Neural cell (in vitro differentiated cells): ENCODE results near the gene ZNF655. TPM values are rescaled to one million over a fixed set of nuclear protein-coding genes. Genes with fewer than 3 reads are reported as not detected.

Experiments
- H2AFZ ChIP-seq: fragments of 200-600, 300-800 bp; sonication (generic), shearing (Covaris generic); 2 replicates; pipeline ENCODE4 v1.6.0; 2014; ENCODE audit warnings: low read depth, mild to moderate bottlenecking, antibody characterized with exemption, low read length, moderate library complexity
- H3F3A ChIP-seq: fragments of 200-600 bp; shearing (Covaris generic); 2 replicates; pipeline ENCODE4 v1.6.1; 2016; ENCODE audit warnings: mild to moderate bottlenecking, moderate library complexity, mixed read lengths, antibody characterized with exemption, low read length; ENCODE audit not compliant: insufficient read depth, poor library complexity, severe bottlenecking
- H3K27ac ChIP-seq: fragments of 200-600, 300-800 bp; sonication (generic), shearing (Covaris generic); 2 replicates; pipeline ENCODE4 v1.5.1; 2014; ENCODE audit warnings: mild to moderate bottlenecking, low read length, moderate library complexity
- H3K27me3 ChIP-seq: fragments of 300-800, 200-600 bp; sonication (generic), shearing (Covaris generic); 2 replicates; pipeline ENCODE4 v1.6.0; 2014; ENCODE audit warnings: mild to moderate bottlenecking, low read depth, low read length, moderate library complexity; ENCODE audit not compliant: insufficient read depth
- H3K36me3 ChIP-seq: fragments of 300-800, 200-600 bp; sonication (generic), shearing (Covaris generic); 2 replicates; pipeline ENCODE4 v1.5.1; 2014; ENCODE audit warnings: mild to moderate bottlenecking, antibody characterized with exemption, low read length, moderate library complexity; ENCODE audit not compliant: insufficient read depth
- H3K4me2 ChIP-seq: fragments of 300-800, 200-600 bp; sonication (generic), shearing (Covaris generic); 2 replicates; pipeline ENCODE4 v1.6.0; 2014; ENCODE audit warnings: mild to moderate bottlenecking, low read length
- H3K4me3 ChIP-seq: fragments of 300-800, 200-600 bp; sonication (generic), shearing (Covaris generic); 2 replicates; pipeline ENCODE4 v1.5.1; 2014; ENCODE audit warnings: mild to moderate bottlenecking, low read length, moderate library complexity
- H3K79me2 ChIP-seq: fragments of 200-600 bp; shearing (Covaris generic); replicated peaks from 2 replicates; pipeline ENCODE4 v1.6.0; 2014; ENCODE audit warnings: mild to moderate bottlenecking, low read length, moderate library complexity; ENCODE audit not compliant: insufficient read depth
- H3K9ac ChIP-seq: fragments of 300-800, 200-600 bp; sonication (generic), shearing (Covaris generic); 2 replicates; pipeline ENCODE4 v1.6.1; 2016; ENCODE audit warnings: mild to moderate bottlenecking, low read length, mixed read lengths
- H3K9me2 ChIP-seq: fragments of 200-600 bp; shearing (Covaris generic); 2 replicates; pipeline ENCODE4 v1.6.1; 2016; ENCODE audit warnings: mild to moderate bottlenecking, low read length, mixed read lengths; ENCODE audit not compliant: insufficient read depth
- H3K9me3 ChIP-seq: fragments of 200-600, 300-800 bp; sonication (generic), shearing (Covaris generic); 2 replicates; pipeline ENCODE4 v1.6.1; 2016; ENCODE audit warnings: mild to moderate bottlenecking, mixed run types, low read length, moderate library complexity, mixed read lengths
- H4K20me1 ChIP-seq: fragments of 200-600 bp; shearing (Covaris generic); 2 replicates; pipeline ENCODE4 v1.6.1; 2016; ENCODE audit warnings: mild to moderate bottlenecking, mixed run types; ENCODE audit not compliant: insufficient read depth
- CTCF ChIP-seq: fragments of 450-650 bp; IDR thresholded peaks from 2 replicates; pipeline ENCODE4 v1.5.1; 2014; ENCODE audit warnings: antibody characterized with exemption, mild to moderate bottlenecking, moderate library complexity; ENCODE audit not compliant: poor library complexity, severe bottlenecking
- EP300 ChIP-seq: fragments of 450-650 bp; conservative IDR thresholded peaks from 2 replicates; pipeline ENCODE4 v1.6.1; 2014; ENCODE audit warnings: antibody characterized with exemption, mild to moderate bottlenecking, moderate library complexity; ENCODE audit not compliant: poor library complexity, severe bottlenecking
- EZH2 ChIP-seq: fragments of 200-600, 300-800 bp; shearing (Covaris generic), sonication (generic); IDR thresholded peaks from 2 replicates; pipeline ENCODE4 v1.6.1; 2014; ENCODE audit warnings: antibody characterized with exemption, low read length, borderline replicate concordance, mild to moderate bottlenecking; ENCODE audit not compliant: insufficient read depth, poor library complexity, severe bottlenecking
- MXI1 ChIP-seq: fragments of 450-650 bp; conservative IDR thresholded peaks from 2 replicates; pipeline ENCODE4 v1.6.1; 2014; ENCODE audit warnings: antibody characterized with exemption, mild to moderate bottlenecking; ENCODE audit not compliant: poor library complexity, severe bottlenecking
- POLR2AphosphoS5 ChIP-seq: IDR thresholded peaks from 2 replicates; pipeline ENCODE4 v1.6.1; 2012
- RAD21 ChIP-seq: fragments of 450-650 bp; conservative IDR thresholded peaks from 2 replicates; pipeline ENCODE4 v1.6.1; 2014; ENCODE audit warnings: antibody characterized with exemption, mild to moderate bottlenecking, moderate library complexity
- REST ChIP-seq: IDR thresholded peaks from 2 replicates; pipeline ENCODE4 v1.6.1; 2012; ENCODE audit warnings: borderline replicate concordance
- SMC3 ChIP-seq: fragments of 450-650 bp; conservative IDR thresholded peaks from 2 replicates; pipeline ENCODE4 v1.6.1; 2014; ENCODE audit warnings: antibody characterized with exemption, mild to moderate bottlenecking, moderate library complexity; ENCODE audit not compliant: poor library complexity
- TAF1 ChIP-seq: IDR thresholded peaks from 2 replicates; pipeline ENCODE4 v1.6.1; 2012; ENCODE audit warnings: low read depth
- polyA plus RNA-seq: library from polyadenylated mRNA; depleted of rRNA; stranded (reverse); fragments of >200 nt; gene quantifications from 2 replicates; pipeline ENCODE4 v1.2.3, GENCODE V29; 2014

The ZNF655 gene
- polyA plus RNA-seq, 1 donor from 2014 or later = 89.0 TPM

GRCh38 chr7:99607548-99607947 is 49.1 kb downstream of the ZNF655 start:
- H3K4me3 ChIP-seq = no peak overlapping the region
- H3K27me3 ChIP-seq = no peaks in the 10 kb centered on the region
- H3K9me2 ChIP-seq = no peaks in the 10 kb centered on the region
- no peaks in the 10 kb centered on the region for H3K9me3 ChIP-seq
- H3K36me3 ChIP-seq = no peaks in the 10 kb centered on the region
- no peak overlapping the region for H3K27ac ChIP-seq
- no peak for TF ChIP-seq RAD21
- no peak for TF ChIP-seq CTCF
- no peak for TF ChIP-seq EP300
- no peak for TF ChIP-seq SMC3
- TF ChIP-seq POLR2AphosphoS5 = no peak
- TF ChIP-seq TAF1 = no peak
- no peak for TF ChIP-seq EZH2
- no peak for TF ChIP-seq REST
- TF ChIP-seq MXI1 = no peak
- no peaks in the 10 kb centered on the region for H4K20me1 ChIP-seq
- no peaks in the 10 kb centered on the region for H3F3A ChIP-seq
- H3K9ac ChIP-seq = no peak overlapping the region
- no peak overlapping the region for H2AFZ ChIP-seq
- H3K79me2 ChIP-seq = no peaks in the 10 kb centered on the region
- no peak overlapping the region for H3K4me2 ChIP-seq

GRCh38 chr7:99614495-99614894 is 56.1 kb downstream of the ZNF655 start:
- Histone ChIP-seq H3K36me3 (no peaks in the 10 kb centered on the region), H3K27ac (no peak overlapping the region), H3K9me2 (no peaks in the 10 kb centered on the region), H4K20me1 (no peaks in the 10 kb centered on the region), H3K4me3 (no peak overlapping the region), H2AFZ (no peak overlapping the region), H3F3A (no peaks in the 10 kb centered on the region), H3K4me2 (no peak overlapping the region), H3K9me3 (no peaks in the 10 kb centered on the region), H3K79me2 (peaks cover 16% of the 10 kb centered on the region), H3K9ac (no peak overlapping the region), H3K27me3 (no peaks in the 10 kb centered on the region)
- TF ChIP-seq SMC3 = no peak
- TF ChIP-seq RAD21 = no peak
- TF ChIP-seq EP300 = no peak
- TF ChIP-seq CTCF = no peak
- TF ChIP-seq EZH2 = no peak
- TF ChIP-seq MXI1 = no peak
- TF ChIP-seq POLR2AphosphoS5 = no peak
- no peak for TF ChIP-seq TAF1
